ENCODE results near the gene CDK8.

CDK8 gene

GRCh38 chr13:26449063-26449848 lies 195.3 kb downstream of the CDK8 start:
- DNase-seq: no peak
